Brain microvascular endothelial cell (primary cell): ENCODE data around the gene KDF1.

Experiments used
- DNase-seq: peaks from one replicate; pipeline ENCODE4 v3.0.0-alpha.2; 2020
- H3K27ac ChIP-seq: fragments of 250-450 bp; sonication (Bioruptor Pico); 2 replicates; pipeline ENCODE4 v1.5.1; 2020; ENCODE audit warnings: mild to moderate bottlenecking, moderate library complexity
- H3K27me3 ChIP-seq: fragments of 250-450 bp; sonication (Bioruptor Pico); replicated peaks from 2 replicates; pipeline ENCODE4 v1.5.1; 2020; ENCODE audit warnings: mild to moderate bottlenecking
- H3K36me3 ChIP-seq: fragments of 250-450 bp; sonication (Bioruptor Pico); replicated peaks from 2 replicates; pipeline ENCODE4 v1.5.1; 2020; ENCODE audit warnings: mild to moderate bottlenecking
- H3K4me3 ChIP-seq: 2 replicates; pipeline ENCODE4 v1.5.1; 2011; ENCODE audit warnings: low read depth, mild to moderate bottlenecking, control low read depth, low read length, moderate library complexity
- in situ Hi-C: cut with HindIII; loops from 2 replicates; pipeline ENCODE4 v1.10.0; 2017; ENCODE audit warnings: low sequenced_read_pairs, low pct_ligation_motif_present
- TF ChIP-seq, protein P1 (sequence below): IDR thresholded peaks from 2 replicates; pipeline ENCODE4 v1.5.1; 2011; ENCODE audit warnings: low read depth, mild to moderate bottlenecking, moderate library complexity, low read length, control low read depth, inconsistent platforms; ENCODE audit errors: missing control alignments

Gene KDF1

DNA sequence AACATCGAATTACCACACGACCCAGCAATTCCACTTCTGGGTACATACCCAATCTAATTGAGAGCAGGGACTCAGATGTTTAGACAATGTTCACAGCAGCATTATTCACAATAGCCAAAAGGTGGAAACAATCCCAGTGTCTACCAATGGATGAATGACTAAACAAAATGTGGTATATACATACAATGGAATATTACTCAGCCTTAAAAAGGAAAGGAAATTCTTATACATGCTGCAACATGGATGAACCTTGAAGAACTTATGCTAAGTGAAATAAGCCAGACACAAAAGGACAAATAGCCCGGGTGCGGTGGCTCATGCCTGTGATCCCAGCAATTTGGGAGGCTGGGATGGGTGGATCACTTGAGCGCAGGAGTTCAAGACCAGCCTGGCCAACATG lies 6.9 kb downstream of the KDF1 start:
- H3K4me3 ChIP-seq = no peak overlapping the region
- no peak for DNase-seq
- TF ChIP-seq, protein P1, sequence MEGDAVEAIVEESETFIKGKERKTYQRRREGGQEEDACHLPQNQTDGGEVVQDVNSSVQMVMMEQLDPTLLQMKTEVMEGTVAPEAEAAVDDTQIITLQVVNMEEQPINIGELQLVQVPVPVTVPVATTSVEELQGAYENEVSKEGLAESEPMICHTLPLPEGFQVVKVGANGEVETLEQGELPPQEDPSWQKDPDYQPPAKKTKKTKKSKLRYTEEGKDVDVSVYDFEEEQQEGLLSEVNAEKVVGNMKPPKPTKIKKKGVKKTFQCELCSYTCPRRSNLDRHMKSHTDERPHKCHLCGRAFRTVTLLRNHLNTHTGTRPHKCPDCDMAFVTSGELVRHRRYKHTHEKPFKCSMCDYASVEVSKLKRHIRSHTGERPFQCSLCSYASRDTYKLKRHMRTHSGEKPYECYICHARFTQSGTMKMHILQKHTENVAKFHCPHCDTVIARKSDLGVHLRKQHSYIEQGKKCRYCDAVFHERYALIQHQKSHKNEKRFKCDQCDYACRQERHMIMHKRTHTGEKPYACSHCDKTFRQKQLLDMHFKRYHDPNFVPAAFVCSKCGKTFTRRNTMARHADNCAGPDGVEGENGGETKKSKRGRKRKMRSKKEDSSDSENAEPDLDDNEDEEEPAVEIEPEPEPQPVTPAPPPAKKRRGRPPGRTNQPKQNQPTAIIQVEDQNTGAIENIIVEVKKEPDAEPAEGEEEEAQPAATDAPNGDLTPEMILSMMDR = no peak
- no peaks in the 10 kb centered on the region for H3K27me3 ChIP-seq
- no peak overlapping the region for H3K27ac ChIP-seq
- in situ Hi-C loops = loop anchor here (25.0 kb wide), 1 partner anchor 109 kb away; no protein-coding TSS in a partner anchor
- H3K36me3 ChIP-seq = no peaks in the 10 kb centered on the region

DNA sequence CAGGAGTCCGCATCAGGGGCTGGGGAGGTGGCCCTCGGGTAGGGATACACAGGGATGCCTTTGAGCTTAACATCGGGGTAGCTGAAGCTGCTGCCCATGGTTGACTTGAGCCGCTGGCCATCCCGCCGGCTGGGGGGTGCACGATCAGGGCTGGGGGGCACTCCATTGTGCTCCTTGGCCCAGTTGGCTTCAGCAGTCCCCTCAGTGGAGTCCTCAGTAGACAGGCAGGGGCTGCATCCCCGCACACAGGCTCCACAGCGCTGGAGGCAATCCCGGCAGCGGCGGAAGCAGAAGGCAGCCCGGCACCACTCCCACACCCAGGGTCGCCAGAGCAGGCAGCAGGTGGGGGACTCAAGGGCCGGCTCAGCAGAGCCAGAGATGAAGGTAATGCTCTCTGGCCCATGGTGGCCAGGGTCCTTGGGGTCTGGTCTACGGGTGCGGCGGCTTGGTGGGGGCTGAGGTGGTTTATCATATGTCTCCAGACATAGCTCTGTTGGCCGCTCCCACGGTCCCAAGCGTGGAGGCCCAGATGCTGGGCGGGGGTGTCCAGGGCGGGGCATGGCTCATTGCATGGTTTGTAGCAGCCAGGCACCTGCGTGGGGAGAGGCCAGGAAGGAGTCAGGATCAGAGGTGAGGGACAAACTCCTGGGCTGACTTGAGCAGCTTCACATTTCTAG lies 8.3 kb downstream of the KDF1 start:
- Histone ChIP-seq H3K4me3 (no peak overlapping the region), H3K27ac (no peak overlapping the region), H3K36me3 (peaks cover 8% of the 10 kb centered on the region), H3K27me3 (no peaks in the 10 kb centered on the region)
- no peak for DNase-seq
- TF ChIP-seq, protein P1 = no peak
- in situ Hi-C loops = loop anchor here (25.0 kb wide), 1 partner anchor 110 kb away; no protein-coding TSS in a partner anchor

DNA sequence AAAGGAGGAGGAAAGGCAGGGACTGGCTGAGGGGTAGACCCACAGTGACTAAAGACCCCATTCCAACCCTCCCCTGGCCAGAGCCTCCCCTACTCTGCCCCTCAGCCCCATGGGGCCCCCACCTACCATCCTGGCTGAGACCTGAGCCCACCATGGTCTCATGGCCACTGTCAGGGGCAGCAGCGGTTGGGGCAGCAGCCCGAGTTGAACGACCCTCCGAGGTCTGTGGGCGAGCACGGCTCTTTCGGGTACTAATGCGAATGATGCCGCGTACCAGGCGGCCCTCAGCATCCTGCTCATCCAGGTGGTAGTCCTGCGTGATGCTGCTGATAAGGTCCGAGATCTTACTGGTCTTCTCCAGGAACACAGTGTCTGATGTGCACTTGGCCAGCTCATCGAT lies 9.1 kb downstream of the KDF1 start:
- no peak for DNase-seq
- Histone ChIP-seq H3K4me3 (no peak overlapping the region), H3K27ac (no peak overlapping the region), H3K27me3 (no peaks in the 10 kb centered on the region), H3K36me3 (peaks cover 12% of the 10 kb centered on the region)
- TF ChIP-seq, protein P1 = no peak
- in situ Hi-C loops = loop anchor here (25.0 kb wide), 1 partner anchor 111 kb away; no protein-coding TSS in a partner anchor

DNA sequence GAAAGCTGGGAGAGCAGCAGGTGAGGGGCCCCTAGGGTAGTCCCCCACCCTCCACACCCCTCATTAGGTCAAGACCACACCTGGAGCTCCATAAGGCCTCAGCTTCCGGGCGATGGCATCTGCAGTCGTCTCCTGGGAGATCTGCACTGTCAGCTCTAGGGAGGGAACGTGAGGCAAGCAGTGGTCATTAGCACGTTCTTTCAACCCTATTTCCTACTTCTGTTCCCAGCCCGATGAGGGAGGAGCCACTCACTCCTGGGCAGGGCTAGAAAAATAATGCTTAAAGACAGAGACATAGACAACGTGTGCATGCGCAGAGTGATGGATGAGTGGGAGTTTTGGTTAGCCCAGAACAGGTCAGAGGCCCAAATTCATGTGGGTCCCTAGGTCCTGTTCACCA lies 9.7 kb downstream of the KDF1 start:
- Histone ChIP-seq H3K27ac (no peak overlapping the region), H3K4me3 (no peak overlapping the region), H3K27me3 (no peaks in the 10 kb centered on the region), H3K36me3 (peaks cover 19% of the 10 kb centered on the region)
- TF ChIP-seq, protein P1 = no peak
- in situ Hi-C loops = loop anchor here (25.0 kb wide), 1 partner anchor 112 kb away; no protein-coding TSS in a partner anchor
- no peak for DNase-seq

DNA sequence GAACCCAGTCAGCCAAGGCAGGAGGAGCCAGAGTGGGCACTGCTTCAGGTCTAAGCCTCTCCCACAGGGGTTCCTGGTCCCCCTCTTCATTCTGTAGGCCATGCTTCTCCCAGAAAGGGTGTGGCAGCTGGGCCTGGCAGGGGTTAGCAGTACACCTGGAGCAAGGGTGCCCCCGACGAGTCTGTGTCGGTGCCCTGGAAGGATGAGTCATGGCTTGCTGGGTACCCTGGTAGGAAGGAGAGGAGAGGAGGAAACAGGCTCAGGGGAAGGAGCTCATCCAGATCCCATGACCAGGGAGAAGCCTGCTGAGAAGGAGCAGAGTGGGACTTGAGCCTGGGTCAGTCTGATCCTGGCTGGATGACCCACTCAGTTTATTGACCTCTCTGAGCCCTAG lies 10.3 kb downstream of the KDF1 start:
- no peak overlapping the region for H3K27ac ChIP-seq
- no peak for DNase-seq
- TF ChIP-seq, protein P1 = no peak
- in situ Hi-C loops = loop anchor here (25.0 kb wide), 1 partner anchor 112 kb away; no protein-coding TSS in a partner anchor
- peaks cover 25% of the 10 kb centered on the region for H3K36me3 ChIP-seq
- no peak overlapping the region for H3K4me3 ChIP-seq
- H3K27me3 ChIP-seq = no peaks in the 10 kb centered on the region
